Neural cell (in vitro differentiated cells): ENCODE data around the gene ZNF197. TPM values are rescaled to one million over a fixed set of nuclear protein-coding genes. Genes with fewer than 3 reads are reported as not detected.
"Not testable (repeated sequence)": the region's sequence is repeated elsewhere in the genome, so short reads cannot be mapped to it uniquely, and the experiment has no call there.

Experiments
- H2AFZ ChIP-seq: fragments of 200-600, 300-800 bp; sonication (generic), shearing (Covaris generic); 2 replicates; pipeline ENCODE4 v1.6.0; 2014; ENCODE audit warnings: low read depth, mild to moderate bottlenecking, antibody characterized with exemption, low read length, moderate library complexity
- H3F3A ChIP-seq: fragments of 200-600 bp; shearing (Covaris generic); 2 replicates; pipeline ENCODE4 v1.6.1; 2016; ENCODE audit warnings: mild to moderate bottlenecking, moderate library complexity, mixed read lengths, antibody characterized with exemption, low read length; ENCODE audit not compliant: insufficient read depth, poor library complexity, severe bottlenecking
- H3K27ac ChIP-seq: fragments of 200-600, 300-800 bp; sonication (generic), shearing (Covaris generic); 2 replicates; pipeline ENCODE4 v1.5.1; 2014; ENCODE audit warnings: mild to moderate bottlenecking, low read length, moderate library complexity
- H3K27me3 ChIP-seq: fragments of 300-800, 200-600 bp; sonication (generic), shearing (Covaris generic); 2 replicates; pipeline ENCODE4 v1.6.0; 2014; ENCODE audit warnings: mild to moderate bottlenecking, low read depth, low read length, moderate library complexity; ENCODE audit not compliant: insufficient read depth
- H3K36me3 ChIP-seq: fragments of 300-800, 200-600 bp; sonication (generic), shearing (Covaris generic); 2 replicates; pipeline ENCODE4 v1.5.1; 2014; ENCODE audit warnings: mild to moderate bottlenecking, antibody characterized with exemption, low read length, moderate library complexity; ENCODE audit not compliant: insufficient read depth
- H3K4me2 ChIP-seq: fragments of 300-800, 200-600 bp; sonication (generic), shearing (Covaris generic); 2 replicates; pipeline ENCODE4 v1.6.0; 2014; ENCODE audit warnings: mild to moderate bottlenecking, low read length
- H3K4me3 ChIP-seq: fragments of 300-800, 200-600 bp; sonication (generic), shearing (Covaris generic); 2 replicates; pipeline ENCODE4 v1.5.1; 2014; ENCODE audit warnings: mild to moderate bottlenecking, low read length, moderate library complexity
- H3K79me2 ChIP-seq: fragments of 200-600 bp; shearing (Covaris generic); replicated peaks from 2 replicates; pipeline ENCODE4 v1.6.0; 2014; ENCODE audit warnings: mild to moderate bottlenecking, low read length, moderate library complexity; ENCODE audit not compliant: insufficient read depth
- H3K9ac ChIP-seq: fragments of 300-800, 200-600 bp; sonication (generic), shearing (Covaris generic); 2 replicates; pipeline ENCODE4 v1.6.1; 2016; ENCODE audit warnings: mild to moderate bottlenecking, low read length, mixed read lengths
- H3K9me2 ChIP-seq: fragments of 200-600 bp; shearing (Covaris generic); 2 replicates; pipeline ENCODE4 v1.6.1; 2016; ENCODE audit warnings: mild to moderate bottlenecking, low read length, mixed read lengths; ENCODE audit not compliant: insufficient read depth
- H3K9me3 ChIP-seq: fragments of 200-600, 300-800 bp; sonication (generic), shearing (Covaris generic); 2 replicates; pipeline ENCODE4 v1.6.1; 2016; ENCODE audit warnings: mild to moderate bottlenecking, mixed run types, low read length, moderate library complexity, mixed read lengths
- H4K20me1 ChIP-seq: fragments of 200-600 bp; shearing (Covaris generic); 2 replicates; pipeline ENCODE4 v1.6.1; 2016; ENCODE audit warnings: mild to moderate bottlenecking, mixed run types; ENCODE audit not compliant: insufficient read depth
- EP300 ChIP-seq: fragments of 450-650 bp; conservative IDR thresholded peaks from 2 replicates; pipeline ENCODE4 v1.6.1; 2014; ENCODE audit warnings: antibody characterized with exemption, mild to moderate bottlenecking, moderate library complexity; ENCODE audit not compliant: poor library complexity, severe bottlenecking
- EZH2 ChIP-seq: fragments of 200-600, 300-800 bp; shearing (Covaris generic), sonication (generic); IDR thresholded peaks from 2 replicates; pipeline ENCODE4 v1.6.1; 2014; ENCODE audit warnings: antibody characterized with exemption, low read length, borderline replicate concordance, mild to moderate bottlenecking; ENCODE audit not compliant: insufficient read depth, poor library complexity, severe bottlenecking
- MXI1 ChIP-seq: fragments of 450-650 bp; conservative IDR thresholded peaks from 2 replicates; pipeline ENCODE4 v1.6.1; 2014; ENCODE audit warnings: antibody characterized with exemption, mild to moderate bottlenecking; ENCODE audit not compliant: poor library complexity, severe bottlenecking
- POLR2AphosphoS5 ChIP-seq: IDR thresholded peaks from 2 replicates; pipeline ENCODE4 v1.6.1; 2012
- RAD21 ChIP-seq: fragments of 450-650 bp; conservative IDR thresholded peaks from 2 replicates; pipeline ENCODE4 v1.6.1; 2014; ENCODE audit warnings: antibody characterized with exemption, mild to moderate bottlenecking, moderate library complexity
- REST ChIP-seq: IDR thresholded peaks from 2 replicates; pipeline ENCODE4 v1.6.1; 2012; ENCODE audit warnings: borderline replicate concordance
- TAF1 ChIP-seq: IDR thresholded peaks from 2 replicates; pipeline ENCODE4 v1.6.1; 2012; ENCODE audit warnings: low read depth
- polyA plus RNA-seq: library from polyadenylated mRNA; depleted of rRNA; stranded (reverse); fragments of >200 nt; gene quantifications from 2 replicates; pipeline ENCODE4 v1.2.3, GENCODE V29; 2014

Gene ZNF197
- polyA plus RNA-seq, 1 donor from 2014 or later, result 64.1 TPM

DNA sequence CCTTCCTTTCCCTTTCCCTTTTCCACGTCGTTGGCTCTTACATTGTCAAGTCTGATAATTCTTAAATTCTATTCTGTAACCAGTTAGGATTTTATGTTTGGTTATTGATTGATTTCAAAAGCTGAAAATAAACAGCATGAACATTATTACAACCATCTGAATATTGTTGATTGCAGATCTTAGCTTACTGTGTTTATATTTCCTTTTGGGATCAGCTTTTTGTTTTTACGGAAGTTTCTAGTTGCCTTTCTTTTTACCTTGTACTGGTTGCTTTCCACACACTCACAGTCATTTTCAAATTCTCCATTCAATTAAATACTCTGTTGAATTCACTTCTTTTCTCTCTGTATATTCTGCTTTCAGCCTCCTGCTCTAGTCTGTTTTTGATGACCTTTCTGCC, 40.3 kb downstream of the ZNF197 start:
- Histone ChIP-seq H3K36me3 (peaks cover 4% of the 10 kb centered on the region), H4K20me1 (no peaks in the 10 kb centered on the region), H3K4me2 (no peak overlapping the region), H3F3A (no peaks in the 10 kb centered on the region), H3K27me3 (no peaks in the 10 kb centered on the region), H3K9me2 (no peaks in the 10 kb centered on the region), H3K27ac (no peak overlapping the region), H3K79me2 (no peaks in the 10 kb centered on the region), H3K9ac (no peak overlapping the region), H2AFZ (no peak overlapping the region), H3K4me3 (no peak overlapping the region), H3K9me3 (no peaks in the 10 kb centered on the region)
- TF ChIP-seq RAD21, result no peak
- no peak for TF ChIP-seq REST

DNA sequence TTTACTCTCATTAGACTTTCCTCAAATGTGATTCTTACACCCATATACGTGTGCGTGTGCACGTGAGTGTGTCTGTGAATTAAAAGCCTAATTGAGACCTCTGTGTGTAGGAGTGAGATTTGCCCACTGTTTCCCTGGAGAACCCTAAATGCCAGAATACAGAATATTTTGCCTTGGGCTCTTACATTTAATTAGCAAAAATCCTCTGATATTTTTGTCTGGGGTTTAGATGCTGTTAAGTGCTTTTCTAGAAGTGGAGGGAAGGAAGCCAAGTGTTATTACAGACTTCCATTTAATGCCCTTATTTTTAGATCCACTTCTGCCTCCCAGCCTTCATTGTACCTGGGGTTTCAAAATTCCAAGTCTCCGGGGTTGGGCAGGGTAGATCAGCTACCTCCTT, 41.5 kb downstream of the ZNF197 start:
- TF ChIP-seq TAF1, result no peak
- no peaks in the 10 kb centered on the region for H3K9me3 ChIP-seq
- no peaks in the 10 kb centered on the region for H3K36me3 ChIP-seq
- H3K27me3 ChIP-seq, result no peaks in the 10 kb centered on the region
- no peaks in the 10 kb centered on the region for H3F3A ChIP-seq
- no peaks in the 10 kb centered on the region for H4K20me1 ChIP-seq
- no peak overlapping the region for H3K9ac ChIP-seq
- no peaks in the 10 kb centered on the region for H3K9me2 ChIP-seq
- H3K79me2 ChIP-seq, result no peaks in the 10 kb centered on the region
- no peak overlapping the region for H3K4me2 ChIP-seq
- H2AFZ ChIP-seq, result no peak overlapping the region
- H3K27ac ChIP-seq, result no peak overlapping the region
- no peak overlapping the region for H3K4me3 ChIP-seq

GRCh38 chr3:44669760-44670159, 44.9 kb downstream of the ZNF197 start:
- H3K9me2 ChIP-seq, result no peaks in the 10 kb centered on the region
- TF ChIP-seq POLR2AphosphoS5 (no peak), REST (no peak), EZH2 (no peak), MXI1 (no peak), EP300 (no peak)
- no peak overlapping the region for H3K27ac ChIP-seq
- H3K36me3 ChIP-seq, result no peaks in the 10 kb centered on the region
- H3K9me3 ChIP-seq, result no peaks in the 10 kb centered on the region
- no peak overlapping the region for H2AFZ ChIP-seq
- H4K20me1 ChIP-seq, result no peaks in the 10 kb centered on the region
- H3K79me2 ChIP-seq, result no peaks in the 10 kb centered on the region
- no peaks in the 10 kb centered on the region for H3F3A ChIP-seq
- no peaks in the 10 kb centered on the region for H3K27me3 ChIP-seq
- no peak overlapping the region for H3K9ac ChIP-seq
- H3K4me2 ChIP-seq, result no peak overlapping the region
- H3K4me3 ChIP-seq, result no peak overlapping the region

DNA sequence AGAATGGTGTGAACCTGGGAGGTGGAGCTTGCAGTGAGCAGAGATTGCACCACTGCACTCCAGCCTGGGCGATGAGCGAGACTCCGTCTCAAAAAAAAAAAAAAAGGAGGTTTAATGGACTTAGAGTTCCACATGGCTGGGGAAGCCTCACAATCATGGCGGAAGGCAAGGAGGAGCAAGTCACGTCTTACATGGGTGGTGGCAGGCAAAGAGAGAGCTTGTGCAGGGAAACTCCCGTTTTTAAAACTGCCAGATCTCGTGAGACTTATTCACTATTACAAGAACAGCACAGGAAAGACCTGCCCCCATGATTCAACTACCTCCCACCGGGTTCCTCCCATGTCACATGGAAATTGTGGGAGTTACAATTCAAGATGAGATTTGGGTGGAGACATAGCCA, 48.6 kb downstream of the ZNF197 start:
- not testable (repeated sequence) for H4K20me1 ChIP-seq, H3K27me3 ChIP-seq, H3K36me3 ChIP-seq, H3F3A ChIP-seq, H3K79me2 ChIP-seq, H3K9me3 ChIP-seq, H3K9me2 ChIP-seq, H3K4me2 ChIP-seq, H3K4me3 ChIP-seq, H3K27ac ChIP-seq, H2AFZ ChIP-seq, H3K9ac ChIP-seq
